KMS-11 (cell line): ENCODE measurements around the gene CDH13.

ENCODE experiments used
- H2AFZ ChIP-seq: fragments of 200-600 bp; sonication (generic); 2 replicates; pipeline ENCODE4 v1.6.1; 2016; ENCODE audit warnings: antibody characterized with exemption, mixed run types, low read depth
- H3K27ac ChIP-seq: fragments of 200-600 bp; sonication (generic); 2 replicates; pipeline ENCODE4 v1.6.1; 2016; ENCODE audit warnings: mild to moderate bottlenecking, mixed run types
- H3K27me3 ChIP-seq: fragments of 200-600 bp; sonication (generic); 2 replicates; pipeline ENCODE4 v1.6.1; 2017; ENCODE audit warnings: mild to moderate bottlenecking, low read depth, mixed run types, moderate library complexity; ENCODE audit not compliant: insufficient read depth
- H3K36me3 ChIP-seq: fragments of 200-600 bp; sonication (generic); 2 replicates; pipeline ENCODE4 v1.6.1; 2017; ENCODE audit warnings: mild to moderate bottlenecking, mixed run types; ENCODE audit not compliant: insufficient read depth
- H3K4me1 ChIP-seq: fragments of 200-600 bp; sonication (generic); 2 replicates; pipeline ENCODE4 v1.6.1; 2016; ENCODE audit warnings: mild to moderate bottlenecking, low read depth, mixed run types; ENCODE audit not compliant: poor library complexity, severe bottlenecking
- H3K4me2 ChIP-seq: fragments of 200-600 bp; sonication (generic); 2 replicates; pipeline ENCODE4 v1.7.0; 2016; ENCODE audit warnings: mild to moderate bottlenecking, mixed run types
- H3K4me3 ChIP-seq: fragments of 200-600 bp; sonication (generic); IDR thresholded peaks from 2 replicates; pipeline ENCODE4 v1.6.1; 2017; ENCODE audit warnings: low read depth, low read length, mixed read lengths; ENCODE audit not compliant: insufficient read depth
- H3K79me2 ChIP-seq: fragments of 200-600 bp; sonication (generic); 2 replicates; pipeline ENCODE4 v1.6.1; 2016; ENCODE audit warnings: low read depth, mixed run types; ENCODE audit not compliant: insufficient read depth
- H3K9ac ChIP-seq: fragments of 200-600 bp; sonication (generic); 2 replicates; pipeline ENCODE4 v1.6.1; 2016; ENCODE audit warnings: mild to moderate bottlenecking, mixed run types
- H4K20me1 ChIP-seq: fragments of 200-600 bp; sonication (generic); 2 replicates; pipeline ENCODE4 v1.6.1; 2016; ENCODE audit warnings: mild to moderate bottlenecking, mixed run types; ENCODE audit not compliant: insufficient read depth
- CTCF ChIP-seq: fragments of 200-600 bp; sonication (generic); conservative IDR thresholded peaks from 2 replicates; pipeline ENCODE4 v1.6.1; 2017; ENCODE audit warnings: low read depth, mild to moderate bottlenecking, antibody characterized with exemption, low read length, moderate library complexity, mixed read lengths

CDH13 gene

GRCh38 chr16:82603784-82604411 is 22.9 kb upstream of the CDH13 start:
- Histone ChIP-seq H3K27me3 (no peaks in the 10 kb centered on the region), H3K4me1 (no peaks in the 10 kb centered on the region), H2AFZ (no peak overlapping the region), H4K20me1 (no peaks in the 10 kb centered on the region), H3K27ac (no peak overlapping the region), H3K9ac (no peak overlapping the region), H3K4me3 (no peak overlapping the region), H3K36me3 (no peaks in the 10 kb centered on the region), H3K79me2 (no peaks in the 10 kb centered on the region), H3K4me2 (no peak overlapping the region)
- TF ChIP-seq CTCF = no peak

DNA sequence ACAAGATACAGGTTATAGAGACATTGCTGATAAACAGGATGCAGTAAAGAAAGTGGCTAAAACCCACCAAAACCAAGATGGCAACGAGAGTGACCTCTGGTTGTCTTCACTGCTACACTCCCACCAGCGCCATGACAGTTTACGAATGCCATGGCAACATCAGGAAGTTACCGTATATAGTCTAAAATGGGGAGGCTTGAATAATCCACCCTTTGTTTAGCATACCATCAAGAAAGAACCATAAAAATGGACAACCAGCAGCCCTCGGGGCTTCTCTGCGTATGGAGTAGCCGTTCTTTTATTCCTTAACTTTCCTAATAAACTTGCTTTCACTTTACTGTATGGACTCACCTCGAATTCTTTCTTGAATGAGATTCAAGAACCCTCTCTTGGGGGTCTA is 21.7 kb upstream of the CDH13 start:
- Histone ChIP-seq H3K4me1 (no peaks in the 10 kb centered on the region), H3K27ac (no peak overlapping the region), H3K4me2 (no peak overlapping the region), H2AFZ (no peak overlapping the region), H3K4me3 (no peak overlapping the region), H3K36me3 (no peaks in the 10 kb centered on the region), H4K20me1 (no peaks in the 10 kb centered on the region), H3K79me2 (no peaks in the 10 kb centered on the region), H3K27me3 (no peaks in the 10 kb centered on the region), H3K9ac (no peak overlapping the region)
- TF ChIP-seq CTCF = no peak

GRCh38 chr16:82605863-82606620 is 20.7 kb upstream of the CDH13 start:
- Histone ChIP-seq H3K27ac (no peak overlapping the region), H3K4me3 (no peak overlapping the region), H3K27me3 (no peaks in the 10 kb centered on the region), H3K4me1 (no peaks in the 10 kb centered on the region), H3K4me2 (no peak overlapping the region), H4K20me1 (no peaks in the 10 kb centered on the region), H2AFZ (no peak overlapping the region), H3K9ac (no peak overlapping the region), H3K36me3 (no peaks in the 10 kb centered on the region), H3K79me2 (no peaks in the 10 kb centered on the region)
- no peak for TF ChIP-seq CTCF

DNA sequence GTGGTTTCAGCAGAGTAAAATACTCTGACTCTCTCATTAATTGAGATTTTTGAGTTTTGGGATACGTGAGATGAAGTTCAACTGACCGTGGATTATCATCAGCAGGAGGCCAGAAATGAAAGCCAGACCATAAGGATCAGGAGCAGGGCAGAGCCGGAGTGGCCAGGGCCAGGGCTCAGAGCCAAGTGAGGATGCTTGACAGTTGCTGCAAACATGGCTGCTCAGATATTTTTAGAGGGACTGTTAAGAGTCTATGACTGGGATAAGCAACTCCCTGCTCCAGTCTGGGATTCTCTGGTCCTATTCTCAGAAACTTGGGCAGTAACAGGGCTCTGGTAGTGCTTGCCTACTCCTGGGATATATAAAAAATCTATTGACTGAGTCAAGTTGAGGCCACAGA is 17.6 kb upstream of the CDH13 start:
- Histone ChIP-seq H3K27me3 (no peaks in the 10 kb centered on the region), H3K27ac (no peak overlapping the region), H3K4me1 (no peaks in the 10 kb centered on the region), H3K4me2 (no peak overlapping the region), H3K36me3 (no peaks in the 10 kb centered on the region), H3K4me3 (no peak overlapping the region), H4K20me1 (no peaks in the 10 kb centered on the region), H2AFZ (no peak overlapping the region), H3K9ac (no peak overlapping the region), H3K79me2 (no peaks in the 10 kb centered on the region)
- TF ChIP-seq CTCF = no peak
